Rectal smooth muscle tissue (tissue), 1 donor: Measurements from ENCODE around the gene REPS2.

Source experiments
- H3K27ac ChIP-seq: one replicate; pipeline ENCODE4 v1.7.0; 2013; ENCODE audit warnings: low read depth, low read length, inconsistent platforms
- H3K27me3 ChIP-seq: one replicate; pipeline ENCODE4 v1.7.0; 2013; ENCODE audit warnings: low read length; ENCODE audit not compliant: control insufficient read depth, insufficient read depth
- H3K36me3 ChIP-seq: one replicate; pipeline ENCODE4 v1.7.0; 2013; ENCODE audit warnings: low read length; ENCODE audit not compliant: control insufficient read depth, insufficient read depth
- H3K4me1 ChIP-seq: one replicate; pipeline ENCODE4 v1.7.0; 2013; ENCODE audit warnings: low read length; ENCODE audit not compliant: control insufficient read depth, insufficient read depth
- H3K4me3 ChIP-seq: one replicate; pipeline ENCODE4 v1.7.0; 2013; ENCODE audit warnings: low read length
- H3K9ac ChIP-seq: one replicate; pipeline ENCODE4 v1.7.0; 2013; ENCODE audit warnings: low read length

REPS2 gene

DNA sequence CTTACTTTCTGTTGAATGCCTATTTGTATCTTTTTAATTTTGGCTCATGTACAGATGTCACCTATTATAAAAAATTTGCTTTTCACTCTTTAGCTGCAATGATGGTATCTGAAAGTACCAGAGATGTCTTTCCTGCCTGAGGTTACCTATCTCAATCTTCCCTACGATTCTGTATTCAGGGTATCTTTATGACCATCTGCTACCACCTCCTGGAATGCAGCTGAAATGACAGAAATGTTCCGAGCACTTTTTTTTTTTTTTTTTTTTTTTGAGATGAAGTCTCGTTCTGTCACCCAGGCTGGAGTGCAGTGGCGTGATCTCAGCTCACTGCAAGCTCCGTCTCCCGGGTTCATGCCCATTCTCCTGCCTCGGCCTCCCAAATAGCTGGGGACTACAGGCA lies 136.4 kb downstream of the REPS2 start:
- no peak overlapping the region for H3K4me3 ChIP-seq
- no peak overlapping the region for H3K9ac ChIP-seq
- no peaks in the 10 kb centered on the region for H3K36me3 ChIP-seq
- peaks cover 2% of the 10 kb centered on the region for H3K27me3 ChIP-seq
- no peak overlapping the region for H3K27ac ChIP-seq
- no peaks in the 10 kb centered on the region for H3K4me1 ChIP-seq

DNA sequence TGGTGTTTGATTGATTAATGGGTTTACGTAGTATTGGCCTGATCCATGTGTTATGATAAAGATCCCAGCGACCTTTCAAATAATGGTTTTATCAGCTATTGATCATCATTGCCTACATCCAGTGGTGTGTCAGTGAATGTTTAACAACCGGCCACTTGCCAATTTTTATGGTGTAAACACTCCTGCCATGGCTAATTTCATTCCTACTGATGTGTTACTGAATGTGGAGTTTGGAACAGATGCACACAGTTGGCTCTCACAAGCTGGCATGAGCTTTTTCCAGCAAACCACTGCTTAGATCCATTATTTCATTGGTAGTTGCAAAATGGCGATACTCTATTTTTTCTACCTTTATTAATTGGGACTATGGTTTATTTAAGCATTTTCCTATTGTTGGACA lies 139.9 kb downstream of the REPS2 start:
- H3K27ac ChIP-seq, result no peak overlapping the region
- H3K4me3 ChIP-seq, result no peak overlapping the region
- H3K27me3 ChIP-seq, result no peaks in the 10 kb centered on the region
- H3K9ac ChIP-seq, result no peak overlapping the region
- no peaks in the 10 kb centered on the region for H3K4me1 ChIP-seq
- H3K36me3 ChIP-seq, result no peaks in the 10 kb centered on the region

DNA sequence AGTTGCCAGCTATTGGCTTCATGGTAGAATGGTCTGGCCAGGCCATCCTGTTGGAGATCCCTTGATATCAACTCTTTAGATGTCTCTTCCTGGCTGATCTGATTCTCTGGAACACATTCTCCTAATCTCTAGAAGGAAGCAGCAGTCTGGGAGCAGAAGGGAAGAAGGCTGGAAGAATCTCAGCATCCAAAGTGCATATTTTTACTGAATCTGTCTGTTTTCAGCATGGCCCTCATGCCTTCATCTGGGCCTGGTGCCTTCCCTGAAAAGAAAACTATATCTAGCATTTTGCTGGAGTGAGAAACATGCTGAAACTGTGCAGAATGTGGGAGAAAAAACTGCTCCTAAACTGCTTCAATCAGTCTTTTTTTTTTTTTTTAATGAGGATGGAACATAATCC lies 148.7 kb downstream of the REPS2 start:
- Histone ChIP-seq H3K27ac (no peak overlapping the region), H3K9ac (no peak overlapping the region)

DNA sequence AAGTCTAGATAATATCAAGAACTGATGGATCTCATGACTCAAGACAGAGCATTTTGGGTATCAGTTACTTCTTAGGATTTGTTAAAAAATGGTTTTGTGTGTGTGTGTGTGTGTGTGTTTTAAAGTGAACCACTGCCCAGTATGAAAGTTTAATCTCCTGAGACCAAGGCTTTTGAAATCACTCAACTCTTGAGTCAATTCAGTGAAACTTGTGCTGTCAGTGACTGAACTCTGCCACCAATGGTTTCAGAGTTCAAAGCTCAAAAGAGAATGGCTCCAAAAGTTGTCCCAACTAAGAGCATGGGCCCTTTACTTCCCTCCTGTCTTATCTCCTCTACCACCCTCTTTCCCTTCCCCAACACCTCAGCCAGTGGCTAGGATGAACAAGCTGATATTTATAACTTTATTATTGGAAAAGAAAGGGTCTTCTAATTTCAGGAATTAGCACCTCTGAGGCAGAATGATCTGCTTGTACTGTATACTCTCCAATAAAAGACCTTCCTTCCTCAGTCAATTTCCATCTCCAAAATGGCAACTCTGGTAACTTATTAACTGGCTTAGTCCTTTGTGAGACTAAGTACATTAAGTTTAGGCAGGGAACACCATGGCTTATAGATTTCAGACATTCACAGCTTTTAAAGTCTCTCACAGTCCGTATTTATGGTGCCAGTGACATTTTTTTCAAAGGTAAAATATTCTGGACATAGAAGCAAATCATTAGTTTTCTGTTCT lies 152.2 kb downstream of the REPS2 start:
- Histone ChIP-seq H3K27ac (no peak overlapping the region), H3K9ac (no peak overlapping the region), H3K4me3 (no peak overlapping the region), H3K36me3 (no peaks in the 10 kb centered on the region), H3K27me3 (no peaks in the 10 kb centered on the region), H3K4me1 (no peaks in the 10 kb centered on the region)

More for the DNA sequence above, 148.7 kb downstream of the REPS2 start:
- Histone ChIP-seq H3K27me3 (no peaks in the 10 kb centered on the region), H3K4me1 (no peaks in the 10 kb centered on the region), H3K4me3 (no peak overlapping the region), H3K36me3 (no peaks in the 10 kb centered on the region)

DNA sequence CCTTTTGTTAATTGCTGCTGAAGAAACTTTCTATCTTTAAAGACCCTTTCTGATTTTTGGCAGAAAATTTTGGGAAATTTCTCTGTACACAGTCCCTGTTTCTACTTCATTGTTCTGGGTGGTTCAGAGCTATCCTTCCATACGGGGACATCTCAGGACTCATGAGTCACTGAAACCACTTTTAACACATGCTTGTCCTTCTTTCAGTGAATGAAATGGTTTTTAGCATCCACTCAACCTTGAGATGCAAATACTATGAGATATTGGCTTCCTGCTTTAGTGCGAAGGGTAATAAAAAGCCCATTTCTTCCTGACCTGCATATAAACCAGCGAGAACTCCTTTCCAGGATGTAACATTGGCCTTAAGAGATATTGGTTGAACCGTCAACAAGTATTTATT lies 158.0 kb downstream of the REPS2 start:
- H3K27me3 ChIP-seq, result no peaks in the 10 kb centered on the region
- H3K9ac ChIP-seq, result no peak overlapping the region
- H3K4me1 ChIP-seq, result no peaks in the 10 kb centered on the region
- no peak overlapping the region for H3K27ac ChIP-seq
- H3K36me3 ChIP-seq, result no peaks in the 10 kb centered on the region
- H3K4me3 ChIP-seq, result no peak overlapping the region

DNA sequence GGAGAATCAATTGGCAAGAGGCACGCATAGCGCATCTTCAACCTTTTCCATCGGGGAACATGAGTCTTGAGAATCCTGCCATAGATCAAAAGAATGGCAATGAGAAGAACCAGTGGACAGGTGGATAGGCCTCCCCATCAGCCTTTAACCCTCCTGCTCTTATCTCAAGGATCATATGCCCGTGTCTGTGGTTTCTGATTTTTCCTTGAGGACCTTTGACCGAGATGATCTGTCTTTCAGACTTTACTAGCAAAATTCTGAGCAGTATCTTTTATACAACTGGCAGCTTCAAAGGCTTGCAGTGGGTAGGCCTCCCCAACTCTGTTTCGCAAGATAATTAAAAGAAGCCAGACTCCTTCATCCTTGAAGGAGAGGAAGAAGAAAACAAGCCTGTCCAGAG lies 174.4 kb downstream of the REPS2 start:
- H3K27ac ChIP-seq, result no peak overlapping the region
- no peaks in the 10 kb centered on the region for H3K27me3 ChIP-seq
- no peaks in the 10 kb centered on the region for H3K36me3 ChIP-seq
- H3K4me3 ChIP-seq, result no peak overlapping the region
- H3K9ac ChIP-seq, result no peak overlapping the region
- H3K4me1 ChIP-seq, result no peaks in the 10 kb centered on the region

DNA sequence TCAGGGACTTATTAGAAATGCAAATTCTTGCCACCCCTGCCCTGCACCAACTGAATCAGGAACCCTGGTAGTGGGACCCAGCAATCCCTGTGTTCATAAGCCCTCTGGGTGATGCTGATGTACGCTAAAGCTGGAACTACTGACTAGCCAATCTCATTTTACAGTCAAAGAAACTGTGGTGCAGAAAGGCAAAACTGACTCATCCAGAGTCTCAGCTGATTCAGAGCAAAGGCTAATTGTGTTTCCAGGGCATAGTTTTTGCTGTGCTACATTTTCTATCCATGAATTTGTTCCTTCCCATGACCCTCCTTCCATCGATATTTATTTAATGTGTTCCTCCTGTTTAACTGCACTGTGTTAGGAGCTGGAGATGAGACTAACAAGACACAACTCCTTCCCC lies 207.5 kb downstream of the REPS2 start:
- Histone ChIP-seq H3K4me3 (no peak overlapping the region), H3K4me1 (peaks cover 4% of the 10 kb centered on the region), H3K9ac (no peak overlapping the region), H3K27me3 (no peaks in the 10 kb centered on the region), H3K36me3 (no peaks in the 10 kb centered on the region), H3K27ac (no peak overlapping the region)

DNA sequence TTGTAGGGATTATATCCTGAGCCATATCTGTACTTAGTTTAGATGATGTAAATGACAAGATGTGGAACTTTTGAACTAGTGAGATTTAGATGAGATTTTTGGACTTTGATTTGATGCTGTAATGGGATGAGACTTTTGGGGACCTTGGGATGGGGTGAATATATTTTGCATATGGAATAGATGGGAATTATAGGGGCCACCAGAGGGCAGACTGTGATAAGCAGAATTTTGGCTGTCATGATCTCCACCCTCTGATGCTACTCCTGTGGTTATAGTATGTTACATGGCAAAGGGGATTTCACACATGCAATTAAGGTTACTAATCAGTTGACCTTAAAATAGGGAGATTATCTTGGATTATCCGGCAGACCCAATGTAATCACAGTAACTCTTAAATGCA lies 214.5 kb downstream of the REPS2 start:
- Histone ChIP-seq H3K9ac (no peak overlapping the region), H3K4me1 (no peaks in the 10 kb centered on the region), H3K4me3 (no peak overlapping the region), H3K36me3 (peaks cover 2% of the 10 kb centered on the region), H3K27me3 (no peaks in the 10 kb centered on the region), H3K27ac (no peak overlapping the region)

DNA sequence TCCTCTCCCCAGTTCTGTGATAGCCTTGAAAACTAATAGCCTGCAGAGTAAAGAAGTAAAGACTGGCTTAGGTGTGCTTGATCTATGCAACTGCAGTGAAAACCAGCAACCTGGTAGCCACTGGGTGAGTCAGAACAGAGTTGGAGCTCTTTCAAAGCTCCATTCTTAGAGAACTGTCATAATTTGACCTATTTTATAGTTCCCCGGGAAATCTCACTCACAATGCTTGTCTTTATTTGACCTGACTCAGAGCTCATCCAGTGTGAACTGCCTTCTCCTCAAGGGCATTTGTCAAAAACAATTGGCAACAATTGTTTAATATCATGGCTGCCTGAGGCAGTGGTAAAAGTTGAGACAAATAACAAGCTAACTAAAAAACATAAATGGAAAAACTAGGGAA lies 215.5 kb downstream of the REPS2 start:
- Histone ChIP-seq H3K9ac (no peak overlapping the region), H3K4me1 (no peaks in the 10 kb centered on the region), H3K4me3 (no peak overlapping the region), H3K36me3 (peaks cover 2% of the 10 kb centered on the region), H3K27me3 (no peaks in the 10 kb centered on the region), H3K27ac (no peak overlapping the region)

DNA sequence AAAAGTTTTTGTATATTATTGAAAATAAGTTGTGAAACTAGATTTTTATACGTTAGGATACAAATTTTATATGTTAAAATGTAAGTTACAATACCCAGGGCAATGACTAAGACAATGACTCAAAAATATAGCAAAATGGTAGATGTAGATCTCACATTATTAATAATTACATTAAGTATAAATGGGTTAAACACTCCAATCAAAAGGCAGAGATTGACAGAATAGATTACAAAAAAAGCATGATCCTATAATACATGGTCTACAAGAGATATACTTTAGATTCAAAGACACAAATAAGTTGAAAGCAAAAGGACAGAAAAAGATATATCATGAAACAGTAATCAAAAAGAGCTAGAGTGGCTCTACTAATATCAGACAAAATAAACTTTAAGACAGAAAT lies 217.6 kb downstream of the REPS2 start:
- Histone ChIP-seq H3K27ac (no peak overlapping the region), H3K9ac (no peak overlapping the region)

DNA sequence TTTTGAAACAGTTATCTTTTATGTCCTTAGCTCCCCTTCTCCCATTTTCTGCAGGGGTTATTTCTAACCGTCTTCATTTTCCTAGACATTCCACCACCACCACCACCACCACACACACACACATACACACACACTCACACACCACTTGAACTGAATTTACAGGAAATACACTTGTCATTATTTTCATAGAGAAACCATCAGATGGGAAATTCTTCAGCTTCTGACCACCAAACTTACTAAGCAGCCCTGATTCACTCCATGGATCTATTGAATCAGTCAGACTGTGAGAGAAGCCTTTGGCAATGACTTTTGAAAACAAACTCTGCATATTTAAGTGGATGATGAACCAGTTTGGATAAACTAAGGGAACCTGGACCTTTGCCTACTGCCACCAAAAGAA lies 218.5 kb downstream of the REPS2 start:
- no peaks in the 10 kb centered on the region for H3K27me3 ChIP-seq
- no peak overlapping the region for H3K4me3 ChIP-seq
- H3K9ac ChIP-seq, result no peak overlapping the region
- H3K4me1 ChIP-seq, result no peaks in the 10 kb centered on the region
- H3K27ac ChIP-seq, result no peak overlapping the region
- peaks cover 2% of the 10 kb centered on the region for H3K36me3 ChIP-seq

More for the DNA sequence above, 217.6 kb downstream of the REPS2 start:
- Histone ChIP-seq H3K27me3 (no peaks in the 10 kb centered on the region), H3K4me3 (no peak overlapping the region), H3K4me1 (no peaks in the 10 kb centered on the region), H3K36me3 (peaks cover 2% of the 10 kb centered on the region)

DNA sequence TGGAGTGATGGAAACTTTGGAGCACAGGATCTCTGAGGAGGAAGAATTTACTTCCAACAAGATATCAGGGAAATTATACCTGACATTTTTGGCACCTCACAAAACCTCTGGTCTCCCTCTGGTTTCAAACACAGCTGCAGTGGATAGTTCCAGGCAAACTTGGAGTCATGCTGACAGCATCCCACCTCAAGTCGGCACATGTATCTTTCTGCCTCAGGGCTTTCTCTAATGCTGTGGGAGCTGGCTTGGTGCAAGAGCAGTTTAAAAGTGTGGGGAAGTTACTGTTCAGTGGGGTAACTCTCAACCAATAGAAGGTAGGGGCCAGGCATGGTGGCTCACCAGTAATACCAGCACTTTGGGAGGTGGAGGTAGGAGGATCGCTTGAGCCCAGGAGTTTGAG lies 221.5 kb downstream of the REPS2 start:
- no peaks in the 10 kb centered on the region for H3K27me3 ChIP-seq
- H3K4me1 ChIP-seq, result no peaks in the 10 kb centered on the region
- H3K9ac ChIP-seq, result no peak overlapping the region
- H3K27ac ChIP-seq, result no peak overlapping the region
- H3K36me3 ChIP-seq, result no peaks in the 10 kb centered on the region
- no peak overlapping the region for H3K4me3 ChIP-seq

DNA sequence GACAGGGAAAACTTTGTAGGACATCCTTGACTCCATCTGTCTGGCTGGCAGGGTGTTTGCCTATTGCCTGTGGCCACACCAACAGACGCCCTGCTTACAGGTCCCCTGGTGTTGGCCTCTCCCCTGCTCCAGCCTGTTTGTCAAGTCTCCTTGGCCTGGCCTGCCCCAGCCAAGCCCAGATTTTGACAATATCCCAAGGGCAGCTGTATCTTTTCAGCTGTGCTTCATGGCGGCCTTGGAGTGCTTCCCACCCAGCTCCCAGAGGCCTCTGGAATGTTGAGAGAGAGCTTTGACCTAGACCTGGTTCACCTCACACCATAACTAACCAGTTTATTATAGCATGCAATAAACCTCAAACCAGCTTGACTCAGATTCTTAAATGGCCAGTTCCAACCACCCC lies 224.5 kb downstream of the REPS2 start:
- Histone ChIP-seq H3K9ac (no peak overlapping the region), H3K4me3 (no peak overlapping the region), H3K4me1 (no peaks in the 10 kb centered on the region), H3K36me3 (no peaks in the 10 kb centered on the region), H3K27ac (no peak overlapping the region), H3K27me3 (no peaks in the 10 kb centered on the region)
